K562 (cell line): ENCODE measurements around the gene C3. TPM values are rescaled to one million over a fixed set of nuclear protein-coding genes. Genes with fewer than 3 reads are reported as not detected.

Experiments used
- BRF1 ChIP-seq: IDR thresholded peaks from 3 replicates; pipeline ENCODE4 v1.6.1; 2011; ENCODE audit warnings: borderline replicate concordance, mild to moderate bottlenecking; ENCODE audit not compliant: insufficient read length; ENCODE audit errors: extremely low read depth
- CAMTA2 ChIP-seq: fragments of 250-450 bp; sonication (Bioruptor Pico); conservative IDR thresholded peaks from 2 replicates; pipeline ENCODE4 v1.5.1; 2022
- GATAD2A ChIP-seq: fragments of 450-650 bp; IDR thresholded peaks from 2 replicates; pipeline ENCODE4 v1.6.1; 2017
- GTF3C2 ChIP-seq: IDR thresholded peaks from 3 replicates; pipeline ENCODE4 v1.6.1; 2011; ENCODE audit warnings: borderline replicate concordance, mild to moderate bottlenecking, moderate library complexity; ENCODE audit not compliant: insufficient read length; ENCODE audit errors: extremely low read depth
- KHSRP ChIP-seq: fragments of 450-650 bp; IDR thresholded peaks from 2 replicates; pipeline ENCODE4 v1.6.1; 2017
- MCM3 ChIP-seq: fragments of 450-650 bp; IDR thresholded peaks from 2 replicates; pipeline ENCODE4 v1.6.1; 2016
- MTA3 ChIP-seq: fragments of 450-650 bp; formaldehyde crosslinking; IDR thresholded peaks from 2 replicates; pipeline ENCODE4 v1.6.1; 2017; ENCODE audit warnings: mild to moderate bottlenecking, borderline replicate concordance
- RBM15 ChIP-seq: fragments of 200-400 bp; formaldehyde crosslinking; IDR thresholded peaks from 2 replicates; pipeline ENCODE4 v1.6.1; 2018; ENCODE audit warnings: mild to moderate bottlenecking, low read length, moderate library complexity; ENCODE audit not compliant: insufficient read depth
- RFX7 ChIP-seq: fragments of 250-450 bp; sonication (Bioruptor Pico); IDR thresholded peaks from 2 replicates; pipeline ENCODE4 v1.5.1; 2021; ENCODE audit warnings: mild to moderate bottlenecking
- U2AF1 ChIP-seq: fragments of 200-400 bp; formaldehyde crosslinking; optimal IDR thresholded peaks from 2 replicates; pipeline ENCODE3; 2017; ENCODE audit warnings: mild to moderate bottlenecking, low read depth, low read length, moderate library complexity
- polyA plus RNA-seq, 8 experiments: library from polyadenylated mRNA; depleted of rRNA in 4 of 8; stranded (reverse) in 5 of 8; unstranded in 3 of 8; fragments of >200 nt; fragmentation: Nextera tagmentation in 2 of 8; fragmentation: Illumina TruSeq in 1 of 8; extraction: Ambion mirVana in 2 of 8; extraction: Trizol in 1 of 8; gene quantifications; 2 replicates each; pipeline versions ENCODE4 v1.2.1 to v1.2.3, GENCODE V29; 2011 to 2014; ENCODE audit warnings: inconsistent platforms in 1 of 8, missing spikeins in 1 of 8
- total RNA-seq, 7 experiments: library from RNA; depleted of rRNA in 6 of 7; stranded (reverse); fragments of >200 nt in 6 of 7; fragmentation: Illumina TruSeq in 2 of 7; extraction: Trizol in 2 of 7; gene quantifications; 2 replicates each; pipeline versions ENCODE4 v1.2.1 to v1.2.3, GENCODE V29; 2011 to 2021; ENCODE audit warnings: low replicate concordance in 1 of 7
- TF ChIP-seq, protein P1 (sequence below): sonication (generic); formaldehyde crosslinking; IDR thresholded peaks from 2 replicates; pipeline ENCODE4 v1.8.1; 2023; ENCODE audit warnings: mild to moderate bottlenecking, missing genetic modification reagents, moderate library complexity

Gene C3
- total and polyA plus RNA-seq, 9 of the 15 experiments (the other 6 are each of a cell fraction or from before 2014, with no cell fraction given) = 0.59 to 10.6 (median 2.2) TPM

DNA sequence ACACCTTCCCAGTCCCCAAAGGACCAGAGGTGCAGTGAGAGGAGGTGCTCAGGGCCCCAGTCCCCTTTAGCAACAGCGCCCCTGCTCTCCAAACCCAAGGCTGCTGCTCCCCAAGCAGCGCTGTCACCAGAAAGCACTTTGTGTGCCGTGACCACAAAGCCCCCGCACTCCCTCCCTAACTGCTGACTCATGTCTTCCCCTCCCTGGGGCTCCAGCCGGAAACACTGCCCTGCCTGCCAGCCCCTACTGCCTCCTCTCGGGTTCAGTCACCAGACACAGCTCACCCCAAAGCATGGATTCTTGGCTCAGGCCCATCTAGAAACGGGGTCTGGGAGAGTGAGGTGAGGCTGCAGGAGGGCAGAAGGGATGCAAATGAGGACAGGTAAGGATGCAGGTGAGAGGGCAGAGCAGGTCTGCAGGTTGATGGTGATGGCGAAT is 45.6 kb downstream of the C3 start (continued):
- TF ChIP-seq KHSRP (no peak), RFX7 (CRISPR knock-in tag) (no peak), GTF3C2 (peak; percentile 1), BRF1 (no peak), MTA3 (peak; percentile 86; the same call in 1 of the 2 replicates), CAMTA2 (CRISPR knock-in tag) (no peak), RBM15 (no peak), U2AF1 (no peak), MCM3 (no peak), GATAD2A (peak; percentile 74; the same call in 1 of the 2 replicates)
- TF ChIP-seq, protein P1, sequence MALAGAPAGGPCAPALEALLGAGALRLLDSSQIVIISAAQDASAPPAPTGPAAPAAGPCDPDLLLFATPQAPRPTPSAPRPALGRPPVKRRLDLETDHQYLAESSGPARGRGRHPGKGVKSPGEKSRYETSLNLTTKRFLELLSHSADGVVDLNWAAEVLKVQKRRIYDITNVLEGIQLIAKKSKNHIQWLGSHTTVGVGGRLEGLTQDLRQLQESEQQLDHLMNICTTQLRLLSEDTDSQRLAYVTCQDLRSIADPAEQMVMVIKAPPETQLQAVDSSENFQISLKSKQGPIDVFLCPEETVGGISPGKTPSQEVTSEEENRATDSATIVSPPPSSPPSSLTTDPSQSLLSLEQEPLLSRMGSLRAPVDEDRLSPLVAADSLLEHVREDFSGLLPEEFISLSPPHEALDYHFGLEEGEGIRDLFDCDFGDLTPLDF = peak; percentile 57; the same call in 1 of the 2 replicates
